Femur (tissue), 1 donor: ENCODE results near the gene SLC19A3.
"Not testable (repeated sequence)": the region's sequence is repeated elsewhere in the genome, so short reads cannot be mapped to it uniquely, and the experiment has no call there.

Source experiments
- DNase-seq: peaks from one replicate; pipeline ENCODE4 v3.0.0-alpha.2; 2017

SLC19A3 gene

GRCh38 chr2:227701556-227701955, 16.3 kb downstream of the SLC19A3 start:
- DNase-seq: no peak

- DNase-seq: no peak
Observed at GRCh38 chr2:227696990-227697679, 20.7 kb downstream of the SLC19A3 start.

- DNase-seq: no peak
Observed at GRCh38 chr2:227687189-227687588, 30.6 kb downstream of the SLC19A3 start.

- no peak for DNase-seq
Observed at GRCh38 chr2:227684258-227684657, 33.6 kb downstream of the SLC19A3 start.

- no peak for DNase-seq
Observed at GRCh38 chr2:227677928-227678327, 39.9 kb downstream of the SLC19A3 start.

GRCh38 chr2:227674485-227674884, 43.3 kb downstream of the SLC19A3 start:
- no peak for DNase-seq

GRCh38 chr2:227673620-227674019, 44.2 kb downstream of the SLC19A3 start:
- DNase-seq: not testable (repeated sequence)

- DNase-seq: no peak
Observed at GRCh38 chr2:227671170-227671905, 46.5 kb downstream of the SLC19A3 start.

- DNase-seq: not testable (repeated sequence)
Observed at GRCh38 chr2:227666631-227667170, 51.1 kb downstream of the SLC19A3 start, which contains the start of gene SCYGR5. Gene SCYGR5, plus strand, starts transcription at chr2:227666804. Its CDS starts 0 bp downstream, at chr2:227666804.

- DNase-seq: no peak
Observed at GRCh38 chr2:227665189-227665940, 52.5 kb downstream of the SLC19A3 start.

- no peak for DNase-seq
Observed at GRCh38 chr2:227661827-227662226, 56.0 kb downstream of the SLC19A3 start.

- DNase-seq: no peak
Observed at GRCh38 chr2:227661025-227661649, 56.7 kb downstream of the SLC19A3 start.

GRCh38 chr2:227657199-227657845, 60.5 kb downstream of the SLC19A3 start:
- DNase-seq: no peak

- DNase-seq: no peak
Observed at GRCh38 chr2:227655454-227655853, 62.4 kb downstream of the SLC19A3 start.

GRCh38 chr2:227654426-227654825, 63.4 kb downstream of the SLC19A3 start:
- no peak for DNase-seq

- DNase-seq: no peak
Observed at GRCh38 chr2:227653419-227653818, 64.4 kb downstream of the SLC19A3 start.

- DNase-seq: no peak
Observed at GRCh38 chr2:227643990-227644551, 73.8 kb downstream of the SLC19A3 start.

GRCh38 chr2:227642656-227643055, 75.2 kb downstream of the SLC19A3 start:
- DNase-seq: no peak

- no peak for DNase-seq
Observed at GRCh38 chr2:227634201-227634600, 83.6 kb downstream of the SLC19A3 start.
